GM12878 (cell line): ENCODE measurements around the gene TGFB1. TPM values are rescaled to one million over a fixed set of nuclear protein-coding genes. Genes with fewer than 3 reads are reported as not detected.

Experiments
- ATAC-seq: fragments of 200-7000 bp; cut with Tn5 transposase; 3 replicates; pipeline ENCODE4 v1.9.1; 2020; ENCODE audit warnings: mild to moderate bottlenecking, moderate library complexity
- BruUV-seq: library from RNA; stranded (reverse); fragments of 400-500 nt; replicated peaks from 2 replicates; lab custom pipeline; 2021; lab: Mats Ljungman, UMichigan
- CTCF ChIA-PET: fragments of 300-600 bp; sonication (Branson Sonifier 250); formaldehyde crosslinking; extraction: SDS; loops from one replicate; lab custom pipeline; 2021; ENCODE audit warnings: inconsistent platforms; lab: Yijun Ruan, JAX
- POLR2A ChIA-PET: fragments of 350-600 bp; formaldehyde crosslinking; extraction: SDS; loops from one replicate; lab custom pipeline; 2021; ENCODE audit warnings: inconsistent platforms; lab: Charles Lee
- RAD21 ChIA-PET: fragments of 300-600 bp; sonication (Branson Sonifier 250); formaldehyde crosslinking; loops from one replicate; lab custom pipeline; 2023; ENCODE audit warnings: antibody characterized with exemption; ENCODE audit not compliant: unreplicated experiment; lab: Charles Lee
- SMC1A ChIA-PET: fragments of 300-600 bp; sonication (Branson Sonifier 250); formaldehyde crosslinking; loops from one replicate; lab custom pipeline; 2023; ENCODE audit not compliant: unreplicated experiment, uncharacterized antibody; lab: Charles Lee
- DNase-seq: peaks from one replicate; pipeline ENCODE4 v3.0.0-alpha.2; 2011; ENCODE audit warnings: low read depth, low spot score
- FAIRE-seq: peaks from 3 replicates; lab custom pipeline; 2011; peaks lifted over from hg19 to GRCh38; lab: Jason Lieb, UNC
- H2AFZ ChIP-seq: 2 replicates; pipeline ENCODE4 v1.6.0; 2011; ENCODE audit warnings: low read depth, low read length, control low read depth; ENCODE audit not compliant: control insufficient read depth
- H3K27ac ChIP-seq: 2 replicates; pipeline ENCODE4 v1.5.1; 2011; ENCODE audit warnings: control low read depth; ENCODE audit not compliant: control insufficient read depth, insufficient read depth
- H3K27me3 ChIP-seq, 2 experiments: replicated peaks in 1 of 2; 2 replicates each; pipeline versions ENCODE4 v1.6.0 to v1.6.1; 2011; ENCODE audit warnings: low read length in 1 of 2; ENCODE audit not compliant: control insufficient read depth in 2 of 2, insufficient read depth in 2 of 2
- H3K36me3 ChIP-seq, 2 experiments: 2 replicates each; pipeline ENCODE4 v1.5.1; 2011; ENCODE audit warnings: low read length in 1 of 2; ENCODE audit not compliant: control insufficient read depth in 2 of 2, insufficient read depth in 2 of 2
- H3K4me1 ChIP-seq: 2 replicates; pipeline ENCODE4 v1.6.1; 2011; ENCODE audit warnings: mild to moderate bottlenecking, low read length, moderate library complexity, mixed read lengths; ENCODE audit not compliant: control insufficient read depth, insufficient read depth
- H3K4me2 ChIP-seq: 2 replicates; pipeline ENCODE4 v1.6.0; 2011; ENCODE audit warnings: control low read depth; ENCODE audit not compliant: control insufficient read depth, insufficient read depth
- H3K4me3 ChIP-seq: fragments of 200-600 bp; sonication (generic); 2 replicates; pipeline ENCODE4 v1.5.1; 2016
- H3K79me2 ChIP-seq: 2 replicates; pipeline ENCODE4 v1.6.0; 2011; ENCODE audit warnings: low read length; ENCODE audit not compliant: control insufficient read depth, insufficient read depth
- H3K9ac ChIP-seq: 2 replicates; pipeline ENCODE4 v1.8.0; 2011; ENCODE audit warnings: low read length, control low read depth, mixed read lengths; ENCODE audit not compliant: control insufficient read depth, insufficient read depth
- H3K9me3 ChIP-seq: replicated peaks from 3 replicates; pipeline ENCODE4 v1.5.1; 2011; ENCODE audit warnings: mild to moderate bottlenecking, low read length; ENCODE audit not compliant: control insufficient read depth, insufficient read depth
- H4K20me1 ChIP-seq: 2 replicates; pipeline ENCODE4 v1.6.0; 2011; ENCODE audit not compliant: control insufficient read depth, insufficient read depth
- BCL11A ChIP-seq: IDR thresholded peaks from 2 replicates; pipeline ENCODE4 v1.6.1; 2011; ENCODE audit warnings: low read depth, low read length
- EP300 ChIP-seq, 2 experiments: fragments of 150-350 bp in 1 of 2; IDR thresholded peaks; 2 replicates each; pipeline ENCODE4 v1.6.1; 2011 to 2012; ENCODE audit warnings: low read depth in 2 of 2, low read length in 2 of 2, borderline replicate concordance in 1 of 2, improper control_type of control experiment in 1 of 2, inconsistent platforms in 1 of 2; ENCODE audit not compliant: control insufficient read depth in 1 of 2
- MEF2A ChIP-seq: IDR thresholded peaks from 2 replicates; pipeline ENCODE4 v1.6.1; 2011; ENCODE audit warnings: low read depth, mild to moderate bottlenecking, low read length, moderate library complexity; ENCODE audit not compliant: insufficient read depth
- NFYB ChIP-seq: IDR thresholded peaks from 2 replicates; pipeline ENCODE4 v1.6.1; 2011; ENCODE audit warnings: low read depth, mild to moderate bottlenecking, low read length, improper control_type of control experiment, moderate library complexity; ENCODE audit not compliant: insufficient read depth
- NR2C1 ChIP-seq: fragments of 450-650 bp; IDR thresholded peaks from 2 replicates; pipeline ENCODE4 v1.6.1; 2017; ENCODE audit warnings: antibody characterized with exemption, mild to moderate bottlenecking, moderate library complexity
- PAX8 ChIP-seq: fragments of 450-650 bp; IDR thresholded peaks from 2 replicates; pipeline ENCODE4 v1.6.1; 2017; ENCODE audit warnings: mild to moderate bottlenecking, moderate library complexity
- POLR2A ChIP-seq: IDR thresholded peaks from 2 replicates; pipeline ENCODE4 v1.6.1; 2011; ENCODE audit warnings: low read depth, mild to moderate bottlenecking, low read length
- POLR2AphosphoS5 ChIP-seq: IDR thresholded peaks from 2 replicates; pipeline ENCODE4 v1.6.1; 2011; ENCODE audit warnings: mild to moderate bottlenecking, low read length, inconsistent platforms
- SMARCA5 ChIP-seq: fragments of 450-650 bp; IDR thresholded peaks from 2 replicates; pipeline ENCODE4 v1.6.1; 2017; ENCODE audit warnings: mild to moderate bottlenecking
- SMC3 ChIP-seq: IDR thresholded peaks from 2 replicates; pipeline ENCODE4 v1.6.1; 2011; ENCODE audit warnings: low read length, improper control_type of control experiment, borderline replicate concordance
- TARDBP ChIP-seq: IDR thresholded peaks from 2 replicates; pipeline ENCODE4 v1.6.1; 2016; ENCODE audit warnings: borderline replicate concordance
- WGBS: methylation state at CpG from one replicate; pipeline ENCODE4 v1.1.6; 2016; ENCODE audit warnings: low lambda C conversion rate; ENCODE audit not compliant: insufficient replicate concordance, insufficient coverage; ENCODE audit errors: missing lambda C conversion rate; 5-methylcytosine and 5-hydroxymethylcytosine counted together
- in situ Hi-C: fragments of 300-500 bp; cut with MboI; formaldehyde crosslinking; loops from 9 replicates; pipeline ENCODE4 v1.14.3; 2018; ENCODE audit warnings: mixed read lengths
- intact Hi-C: fragments of 100-400 bp; cut with micrococcal nuclease; formaldehyde crosslinking; loops from one replicate; pipeline ENCODE4 v1.14.2; 2022; ENCODE audit not compliant: unreplicated experiment
- polyA plus RNA-seq, 11 experiments: library from polyadenylated mRNA; depleted of rRNA in 4 of 11; unstranded in 6 of 11; stranded (reverse) in 5 of 11; fragments of >200 nt; fragmentation: Nextera tagmentation in 4 of 11; fragmentation: Illumina TruSeq in 1 of 11; extraction: Ambion mirVana in 4 of 11; extraction: Trizol in 1 of 11; gene quantifications; 1 replicate in 1 of 11; 2 replicates in 10 of 11; pipeline versions ENCODE4 v1.2.1 to v1.2.3, GENCODE V29; 2011 to 2016; ENCODE audit warnings: inconsistent platforms in 2 of 11, missing spikeins in 2 of 11, low read depth in 1 of 11
- total RNA-seq, 4 experiments: library from RNA; depleted of rRNA in 3 of 4; stranded (reverse); fragments of >200 nt in 3 of 4; fragmentation: Illumina TruSeq in 1 of 4; extraction: Trizol in 1 of 4; gene quantifications; 2 replicates each; pipeline versions ENCODE4 v1.2.1 to v1.2.3, GENCODE V29; 2013 to 2021
- TF ChIP-seq, protein P1 (sequence below): IDR thresholded peaks from 2 replicates; pipeline ENCODE4 v1.6.1; 2011; ENCODE audit warnings: borderline replicate concordance, low read depth, mild to moderate bottlenecking, moderate library complexity, low read length; ENCODE audit not compliant: insufficient read depth, poor library complexity, severe bottlenecking
- TF ChIP-seq, protein P2 (sequence below): fragments of 450-650 bp; IDR thresholded peaks from 2 replicates; pipeline ENCODE4 v1.6.1; 2016; ENCODE audit warnings: mild to moderate bottlenecking

Gene TGFB1
- total and polyA plus RNA-seq, 10 of the 15 experiments (the other 5 are each of a cell fraction or from before 2014, with no cell fraction given): 0.23 to 120 (median 10.9) TPM

GRCh38 chr19:41318696-41319499, 34.8 kb downstream of the TGFB1 start:
- RAD21 ChIA-PET: no interaction called here
- WGBS: 76% methylated on average over 19 of the region's 19 CpGs
- Histone ChIP-seq H2AFZ (no peak overlapping the region), H3K4me1 (no peaks in the 10 kb centered on the region), H3K27me3 (no peaks in the 10 kb centered on the region), H3K4me2 (no peak overlapping the region), H3K9me3 (no peaks in the 10 kb centered on the region), H4K20me1 (no peaks in the 10 kb centered on the region), H3K36me3 (peaks cover 16 to 33% of the 10 kb centered on the region in 2 experiments), H3K9ac (no peak overlapping the region), H3K79me2 (no peaks in the 10 kb centered on the region), H3K4me3 (no peak overlapping the region), H3K27ac (no peak overlapping the region)
- SMC1A ChIA-PET: no interaction called here
- no TSS peak for BruUV-seq
- no peak for FAIRE-seq
- in situ Hi-C loops: no loop called here
- no peak; the same call in 2 of the 3 replicates for ATAC-seq
- TF ChIP-seq POLR2AphosphoS5 (peak; percentile 58), TARDBP (no peak), SMC3 (no peak), BCL11A (no peak), EP300 (IDR thresholded peaks at IDR 0.05; ENCODE audit: borderline replicate concordance in 1 of 2, control insufficient read depth in 1 of 2, low read depth in 2 of 2, low read length in 2 of 2) (no peak), PAX8 (no peak), SMARCA5 (no peak), NR2C1 (no peak), POLR2A (peak; percentile 67), NFYB (no peak), MEF2A (no peak)
- TF ChIP-seq, protein P1, sequence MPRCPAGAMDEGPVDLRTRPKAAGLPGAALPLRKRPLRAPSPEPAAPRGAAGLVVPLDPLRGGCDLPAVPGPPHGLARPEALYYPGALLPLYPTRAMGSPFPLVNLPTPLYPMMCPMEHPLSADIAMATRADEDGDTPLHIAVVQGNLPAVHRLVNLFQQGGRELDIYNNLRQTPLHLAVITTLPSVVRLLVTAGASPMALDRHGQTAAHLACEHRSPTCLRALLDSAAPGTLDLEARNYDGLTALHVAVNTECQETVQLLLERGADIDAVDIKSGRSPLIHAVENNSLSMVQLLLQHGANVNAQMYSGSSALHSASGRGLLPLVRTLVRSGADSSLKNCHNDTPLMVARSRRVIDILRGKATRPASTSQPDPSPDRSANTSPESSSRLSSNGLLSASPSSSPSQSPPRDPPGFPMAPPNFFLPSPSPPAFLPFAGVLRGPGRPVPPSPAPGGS: peak; percentile 83
- TF ChIP-seq, protein P2, sequence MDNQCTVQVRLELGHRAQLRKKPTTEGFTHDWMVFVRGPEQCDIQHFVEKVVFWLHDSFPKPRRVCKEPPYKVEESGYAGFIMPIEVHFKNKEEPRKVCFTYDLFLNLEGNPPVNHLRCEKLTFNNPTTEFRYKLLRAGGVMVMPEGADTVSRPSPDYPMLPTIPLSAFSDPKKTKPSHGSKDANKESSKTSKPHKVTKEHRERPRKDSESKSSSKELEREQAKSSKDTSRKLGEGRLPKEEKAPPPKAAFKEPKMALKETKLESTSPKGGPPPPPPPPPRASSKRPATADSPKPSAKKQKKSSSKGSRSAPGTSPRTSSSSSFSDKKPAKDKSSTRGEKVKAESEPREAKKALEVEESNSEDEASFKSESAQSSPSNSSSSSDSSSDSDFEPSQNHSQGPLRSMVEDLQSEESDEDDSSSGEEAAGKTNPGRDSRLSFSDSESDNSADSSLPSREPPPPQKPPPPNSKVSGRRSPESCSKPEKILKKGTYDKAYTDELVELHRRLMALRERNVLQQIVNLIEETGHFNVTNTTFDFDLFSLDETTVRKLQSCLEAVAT: no peak
- intact Hi-C loops: no loop called here
- POLR2A ChIA-PET: no interaction called here
- CTCF ChIA-PET: no interaction called here
- DNase-seq: no peak
